ENCODE measurements around the gene CASS4. TPM values are rescaled to one million over a fixed set of nuclear protein-coding genes. Genes with fewer than 3 reads are reported as not detected.
A peak's percentile ranks its signal among the peaks of the same experiment; 100 is the strongest.

Gene CASS4
- total RNA-seq, 1 experiment from 2014 or later, result 0.13 TPM

DNA sequence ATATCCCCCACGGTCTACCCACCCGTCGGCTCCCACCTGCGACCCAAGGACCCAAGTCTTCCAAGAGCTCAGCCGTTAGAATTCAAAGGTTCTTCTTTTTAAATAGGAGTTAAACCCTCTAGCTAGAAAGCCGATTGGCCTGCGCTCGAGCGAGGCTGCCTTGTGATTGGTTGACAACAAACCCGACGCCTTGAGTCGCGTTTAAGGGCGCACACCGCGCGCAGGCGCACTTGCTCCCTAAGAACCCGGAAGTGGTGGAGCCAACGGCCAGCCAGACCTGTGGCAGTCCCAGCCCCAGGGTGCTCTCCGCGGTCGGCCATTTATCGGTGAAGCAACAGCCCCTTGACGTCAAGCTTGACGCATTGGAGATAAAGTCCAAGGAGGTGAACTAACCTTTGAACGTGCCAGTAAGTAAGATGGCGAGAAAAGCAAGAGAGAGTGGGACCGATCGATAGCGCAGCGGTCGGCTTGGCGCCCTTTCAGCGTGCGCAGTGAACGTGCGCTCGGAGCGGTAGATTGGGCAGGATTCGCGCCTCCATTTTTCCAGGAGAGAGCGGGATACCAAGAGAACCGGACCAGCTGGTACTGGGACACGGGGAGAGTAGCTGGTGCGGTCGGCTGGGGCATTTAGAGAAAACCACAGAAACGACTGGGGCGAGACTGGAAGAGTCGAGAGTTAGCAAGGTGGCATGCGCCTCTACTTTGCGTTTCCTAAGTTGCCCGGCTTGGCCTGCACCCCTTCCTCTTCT is 19.8 kb upstream of the CASS4 start, which contains the start of the genes AURKA and CSTF1 (continued):
- TF ChIP-seq, protein P1, sequence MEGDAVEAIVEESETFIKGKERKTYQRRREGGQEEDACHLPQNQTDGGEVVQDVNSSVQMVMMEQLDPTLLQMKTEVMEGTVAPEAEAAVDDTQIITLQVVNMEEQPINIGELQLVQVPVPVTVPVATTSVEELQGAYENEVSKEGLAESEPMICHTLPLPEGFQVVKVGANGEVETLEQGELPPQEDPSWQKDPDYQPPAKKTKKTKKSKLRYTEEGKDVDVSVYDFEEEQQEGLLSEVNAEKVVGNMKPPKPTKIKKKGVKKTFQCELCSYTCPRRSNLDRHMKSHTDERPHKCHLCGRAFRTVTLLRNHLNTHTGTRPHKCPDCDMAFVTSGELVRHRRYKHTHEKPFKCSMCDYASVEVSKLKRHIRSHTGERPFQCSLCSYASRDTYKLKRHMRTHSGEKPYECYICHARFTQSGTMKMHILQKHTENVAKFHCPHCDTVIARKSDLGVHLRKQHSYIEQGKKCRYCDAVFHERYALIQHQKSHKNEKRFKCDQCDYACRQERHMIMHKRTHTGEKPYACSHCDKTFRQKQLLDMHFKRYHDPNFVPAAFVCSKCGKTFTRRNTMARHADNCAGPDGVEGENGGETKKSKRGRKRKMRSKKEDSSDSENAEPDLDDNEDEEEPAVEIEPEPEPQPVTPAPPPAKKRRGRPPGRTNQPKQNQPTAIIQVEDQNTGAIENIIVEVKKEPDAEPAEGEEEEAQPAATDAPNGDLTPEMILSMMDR (IDR thresholded peaks at IDR 0.05), result no peak
- no peak for TF ChIP-seq JUN (CRISPR knock-in tag; IDR thresholded peaks at IDR 0.05)
- TF ChIP-seq ZNF219 (CRISPR knock-in tag; IDR thresholded peaks at IDR 0.05; ENCODE audit: borderline replicate concordance), result no peak
- peak; percentile 72 for TF ChIP-seq NFYB (CRISPR knock-in tag; conservative IDR thresholded peaks at IDR 0.05; ENCODE audit: low read depth)
- peak; percentile 76; the same call in 1 of the 2 replicates for TF ChIP-seq ETV6 (CRISPR knock-in tag; IDR thresholded peaks at IDR 0.05)
- TF ChIP-seq, protein P2, sequence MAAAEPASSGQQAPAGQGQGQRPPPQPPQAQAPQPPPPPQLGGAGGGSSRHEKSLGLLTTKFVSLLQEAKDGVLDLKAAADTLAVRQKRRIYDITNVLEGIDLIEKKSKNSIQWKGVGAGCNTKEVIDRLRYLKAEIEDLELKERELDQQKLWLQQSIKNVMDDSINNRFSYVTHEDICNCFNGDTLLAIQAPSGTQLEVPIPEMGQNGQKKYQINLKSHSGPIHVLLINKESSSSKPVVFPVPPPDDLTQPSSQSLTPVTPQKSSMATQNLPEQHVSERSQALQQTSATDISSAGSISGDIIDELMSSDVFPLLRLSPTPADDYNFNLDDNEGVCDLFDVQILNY (CRISPR knock-in tag; IDR thresholded peaks at IDR 0.05), result peak; percentile 42
- peak; percentile 59; the same call in 1 of the 2 replicates for TF ChIP-seq TEAD1 (CRISPR knock-in tag; IDR thresholded peaks at IDR 0.05)
- peak; percentile 83 for TF ChIP-seq ZNF423 (CRISPR knock-in tag; IDR thresholded peaks at IDR 0.05)
- TF ChIP-seq FOXP1 (CRISPR knock-in tag; IDR thresholded peaks at IDR 0.05; ENCODE audit: borderline replicate concordance), result 0 out of 2 replicates have a peak, but pooled peaks have one; percentile 14
- no peak for TF ChIP-seq ZNF281 (CRISPR knock-in tag; IDR thresholded peaks at IDR 0.05)
- TF ChIP-seq KAT7 (CRISPR knock-in tag; IDR thresholded peaks at IDR 0.05; ENCODE audit: borderline replicate concordance), result 0 out of 2 replicates have a peak, but pooled peaks have one; percentile 58
- peak; percentile 99 for TF ChIP-seq MYBL2 (CRISPR knock-in tag; IDR thresholded peaks at IDR 0.05)
- TF ChIP-seq IRF1 (CRISPR knock-in tag; IDR thresholded peaks at IDR 0.05), result no peak
- no peak for TF ChIP-seq CREB1 (CRISPR knock-in tag; IDR thresholded peaks at IDR 0.05)
- no peak for TF ChIP-seq FOXJ3 (CRISPR knock-in tag; IDR thresholded peaks at IDR 0.05; ENCODE audit: borderline replicate concordance)
- TF ChIP-seq GRHL2 (CRISPR knock-in tag; IDR thresholded peaks at IDR 0.05; ENCODE audit: insufficient replicate concordance, severe bottlenecking), result no peak
- TF ChIP-seq, protein P3, sequence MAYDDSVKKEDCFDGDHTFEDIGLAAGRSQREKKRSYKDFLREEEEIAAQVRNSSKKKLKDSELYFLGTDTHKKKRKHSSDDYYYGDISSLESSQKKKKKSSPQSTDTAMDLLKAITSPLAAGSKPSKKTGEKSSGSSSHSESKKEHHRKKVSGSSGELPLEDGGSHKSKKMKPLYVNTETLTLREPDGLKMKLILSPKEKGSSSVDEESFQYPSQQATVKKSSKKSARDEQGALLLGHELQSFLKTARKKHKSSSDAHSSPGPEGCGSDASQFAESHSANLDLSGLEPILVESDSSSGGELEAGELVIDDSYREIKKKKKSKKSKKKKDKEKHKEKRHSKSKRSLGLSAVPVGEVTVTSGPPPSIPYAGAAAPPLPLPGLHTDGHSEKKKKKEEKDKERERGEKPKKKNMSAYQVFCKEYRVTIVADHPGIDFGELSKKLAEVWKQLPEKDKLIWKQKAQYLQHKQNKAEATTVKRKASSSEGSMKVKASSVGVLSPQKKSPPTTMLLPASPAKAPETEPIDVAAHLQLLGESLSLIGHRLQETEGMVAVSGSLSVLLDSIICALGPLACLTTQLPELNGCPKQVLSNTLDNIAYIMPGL (CRISPR knock-in tag; IDR thresholded peaks at IDR 0.05), result peak; percentile 47; the same call in 1 of the 2 replicates
- no peak for TF ChIP-seq OVOL2 (CRISPR knock-in tag; IDR thresholded peaks at IDR 0.05; ENCODE audit: borderline replicate concordance)
- TF ChIP-seq SMAD3 (CRISPR knock-in tag; IDR thresholded peaks at IDR 0.05; ENCODE audit: borderline replicate concordance), result 0 out of 2 replicates have a peak, but pooled peaks have one; percentile 47
- TF ChIP-seq AR (CRISPR knock-in tag; IDR thresholded peaks at IDR 0.05), result no peak
- TF ChIP-seq MAX (CRISPR knock-in tag; IDR thresholded peaks at IDR 0.05), result peak; percentile 89
- TF ChIP-seq, protein P4, sequence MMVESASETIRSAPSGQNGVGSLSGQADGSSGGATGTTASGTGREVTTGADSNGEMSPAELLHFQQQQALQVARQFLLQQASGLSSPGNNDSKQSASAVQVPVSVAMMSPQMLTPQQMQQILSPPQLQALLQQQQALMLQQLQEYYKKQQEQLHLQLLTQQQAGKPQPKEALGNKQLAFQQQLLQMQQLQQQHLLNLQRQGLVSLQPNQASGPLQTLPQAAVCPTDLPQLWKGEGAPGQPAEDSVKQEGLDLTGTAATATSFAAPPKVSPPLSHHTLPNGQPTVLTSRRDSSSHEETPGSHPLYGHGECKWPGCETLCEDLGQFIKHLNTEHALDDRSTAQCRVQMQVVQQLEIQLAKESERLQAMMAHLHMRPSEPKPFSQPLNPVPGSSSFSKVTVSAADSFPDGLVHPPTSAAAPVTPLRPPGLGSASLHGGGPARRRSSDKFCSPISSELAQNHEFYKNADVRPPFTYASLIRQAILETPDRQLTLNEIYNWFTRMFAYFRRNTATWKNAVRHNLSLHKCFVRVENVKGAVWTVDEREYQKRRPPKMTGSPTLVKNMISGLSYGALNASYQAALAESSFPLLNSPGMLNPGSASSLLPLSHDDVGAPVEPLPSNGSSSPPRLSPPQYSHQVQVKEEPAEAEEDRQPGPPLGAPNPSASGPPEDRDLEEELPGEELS (CRISPR knock-in tag; IDR thresholded peaks at IDR 0.05), result peak; percentile 89
- TF ChIP-seq USF1 (CRISPR knock-in tag; IDR thresholded peaks at IDR 0.05), result no peak
- peak; percentile 81 for TF ChIP-seq CREM (CRISPR knock-in tag; IDR thresholded peaks at IDR 0.05)
